Neural progenitor cell (in vitro differentiated cells): ENCODE results near the gene MRPS15. TPM values are rescaled to one million over a fixed set of nuclear protein-coding genes. Genes with fewer than 3 reads are reported as not detected.
A peak's percentile ranks its signal among the peaks of the same experiment; 100 is the strongest.

Experiments
- DNase-seq: peaks from one replicate; pipeline ENCODE4 v3.0.0-alpha.2; 2016; ENCODE audit warnings: low spot score
- H2AFZ ChIP-seq: fragments of 200-600 bp; sonication (generic); replicated peaks from 2 replicates; pipeline ENCODE4 v1.6.1; 2016; ENCODE audit warnings: antibody characterized with exemption
- H3F3A ChIP-seq: fragments of 200-600 bp; sonication (generic); 2 replicates; pipeline ENCODE4 v1.6.1; 2016; ENCODE audit warnings: antibody characterized with exemption, low read depth
- H3K27ac ChIP-seq: fragments of 200-600 bp; sonication (generic); 2 replicates; pipeline ENCODE4 v1.5.1; 2016; ENCODE audit warnings: mild to moderate bottlenecking
- H3K27me3 ChIP-seq: fragments of 200-600 bp; sonication (generic); 2 replicates; pipeline ENCODE4 v1.6.1; 2016; ENCODE audit warnings: mild to moderate bottlenecking, moderate library complexity
- H3K36me3 ChIP-seq: fragments of 200-600 bp; sonication (generic); 2 replicates; pipeline ENCODE4 v1.5.1; 2016
- H3K4me1 ChIP-seq: fragments of 200-600 bp; sonication (generic); 2 replicates; pipeline ENCODE4 v1.6.1; 2016; ENCODE audit warnings: mixed run types
- H3K4me2 ChIP-seq: fragments of 200-600 bp; sonication (generic); 2 replicates; pipeline ENCODE4 v1.6.1; 2016
- H3K4me3 ChIP-seq: fragments of 200-600 bp; sonication (generic); 2 replicates; pipeline ENCODE4 v1.5.1; 2016
- H3K79me2 ChIP-seq: fragments of 200-600 bp; sonication (generic); 2 replicates; pipeline ENCODE4 v1.6.1; 2016; ENCODE audit warnings: low read depth
- H3K9ac ChIP-seq: fragments of 200-600 bp; sonication (generic); 2 replicates; pipeline ENCODE4 v1.6.1; 2016
- H3K9me3 ChIP-seq: fragments of 200-600 bp; sonication (generic); 2 replicates; pipeline ENCODE4 v1.5.1; 2016; ENCODE audit warnings: low read depth
- H4K20me1 ChIP-seq: fragments of 200-600 bp; sonication (generic); 2 replicates; pipeline ENCODE4 v1.6.1; 2016; ENCODE audit warnings: low read depth
- H3K27ac Mint-ChIP-seq: 3 replicates; pipeline ENCODE4 v1.8.0; 2021; ENCODE audit warnings: mixed read lengths
- H3K27me3 Mint-ChIP-seq: 2 replicates; pipeline ENCODE4 v1.8.0; 2022; ENCODE audit warnings: low read depth, mild to moderate bottlenecking, inconsistent platforms, moderate library complexity, mixed read lengths; ENCODE audit not compliant: insufficient read depth
- H3K36me3 Mint-ChIP-seq: 3 replicates; pipeline ENCODE4 v1.8.0; 2021; ENCODE audit warnings: mixed read lengths
- H3K4me1 Mint-ChIP-seq: 3 replicates; pipeline ENCODE4 v1.8.0; 2021; ENCODE audit warnings: mixed read lengths
- H3K4me3 Mint-ChIP-seq: 3 replicates; pipeline ENCODE4 v1.8.0; 2021; ENCODE audit warnings: mild to moderate bottlenecking, moderate library complexity, mixed read lengths
- H3K9me3 Mint-ChIP-seq: 3 replicates; pipeline ENCODE4 v1.8.0; 2020; ENCODE audit warnings: mixed read lengths
- CTCF ChIP-seq: fragments of 200-600 bp; sonication (generic); IDR thresholded peaks from 2 replicates; pipeline ENCODE4 v1.5.1; 2017; ENCODE audit warnings: antibody characterized with exemption, mild to moderate bottlenecking
- EZH2 ChIP-seq: fragments of 200-600 bp; sonication (generic); IDR thresholded peaks from 2 replicates; pipeline ENCODE4 v1.6.1; 2017; ENCODE audit warnings: antibody characterized with exemption, mild to moderate bottlenecking, moderate library complexity
- EZH2phosphoT487 ChIP-seq: fragments of 200-600 bp; sonication (generic); IDR thresholded peaks from 2 replicates; pipeline ENCODE4 v1.6.1; 2017; ENCODE audit warnings: antibody characterized with exemption
- small RNA-seq: library from RNA; depleted of rRNA; stranded (forward); fragments of <200 nt; gene quantifications from one replicate; pipeline ENCODE3, GENCODE V24; 2015
- total RNA-seq: library from RNA; depleted of rRNA; stranded (reverse); fragments of >200 nt; gene quantifications from 2 replicates; pipeline ENCODE4 v1.2.3, GENCODE V29; 2015; ENCODE audit warnings: low replicate concordance

MRPS15 gene
- total RNA-seq, 1 donor from 2014 or later: 109 TPM

GRCh38 chr1:36406440-36406839 is 57.7 kb downstream of the MRPS15 start:
- no peak for TF ChIP-seq CTCF
- no peak for TF ChIP-seq EZH2phosphoT487
- no peak for TF ChIP-seq EZH2
- no peak overlapping the region for H3K4me3 Mint-ChIP-seq
- Histone ChIP-seq H3K9ac (no peak overlapping the region), H3K36me3 (no peaks in the 10 kb centered on the region), H3K9me3 (no peaks in the 10 kb centered on the region), H3K79me2 (no peaks in the 10 kb centered on the region), H3K4me1 (peaks cover 5% of the 10 kb centered on the region), H3F3A (peaks cover 15% of the 10 kb centered on the region), H3K4me2 (no peak overlapping the region), H3K27me3 (no peaks in the 10 kb centered on the region), H3K27ac (no peak overlapping the region), H4K20me1 (no peaks in the 10 kb centered on the region), H3K4me3 (no peak overlapping the region), H2AFZ (no peak overlapping the region)
- peaks cover 10% of the 10 kb centered on the region for H3K36me3 Mint-ChIP-seq
- DNase-seq: no peak
- no peaks in the 10 kb centered on the region for H3K27me3 Mint-ChIP-seq
- H3K9me3 Mint-ChIP-seq: no peaks in the 10 kb centered on the region
- peaks cover 5% of the 10 kb centered on the region for H3K4me1 Mint-ChIP-seq
- no peak overlapping the region for H3K27ac Mint-ChIP-seq

Small RNA genes within 50 kb of the gene (small RNA-seq; reads per million reads assigned to genes)
- gene SNORA63C: 0.27 reads per million, percentile 20 among the genes with 10 or more reads in this experiment

Other genes with a start within 250 kb of the MRPS15 start
- 123 and 138 TPM in 2 replicates for gene THRAP3, start 239.9 kb downstream of the MRPS15 start, total RNA-seq
- 6.1 and 15.1 TPM in 2 replicates for gene SH3D21, start 158.0 kb downstream of the MRPS15 start, total RNA-seq
- 3.1 and 14.7 TPM in 2 replicates for gene EVA1B, start 140.7 kb downstream of the MRPS15 start, total RNA-seq
- gene STK40, start 78.5 kb downstream of the MRPS15 start, total RNA-seq: 5.3 and 14.7 TPM in 2 replicates
- gene LSM10, start 66.5 kb downstream of the MRPS15 start, total RNA-seq: 8.6 and 10.2 TPM in 2 replicates
- gene OSCP1, start 13.9 kb downstream of the MRPS15 start, total RNA-seq: 7.8 and 8.2 TPM in 2 replicates
- 0.56 TPM in 1 of 2 replicates, not detected in the other for gene CSF3R, start 18.5 kb upstream of the MRPS15 start, total RNA-seq